Measurements from ENCODE around the gene HP.
"Not testable (repeated sequence)": the region's sequence is repeated elsewhere in the genome, so short reads cannot be mapped to it uniquely, and the experiment has no call there.

The HP gene

GRCh38 chr16:72054254-72054847, at the start of gene HP:
HP (plus strand) TSS chr16:72054505; CDS start chr16:72054653, 148 bp downstream.
- H3K4me3 ChIP-seq (ENCODE audit: low read depth, low read length): not testable (repeated sequence)

- H3K4me3 ChIP-seq (ENCODE audit: low read depth, low read length): not testable (repeated sequence)
These were observed 46.3 kb upstream of the HP start for GRCh38 chr16:72008065-72008423.

- peak within 1 kb of the TSS; percentile 98 for H3K4me3 ChIP-seq (ENCODE audit: low read depth, low read length)
These were observed 45.7 kb upstream of the HP start, which contains the start of gene DHODH for GRCh38 chr16:72008424-72009216. DHODH (plus strand) TSS chr16:72008744; CDS start chr16:72008765, 21 bp downstream.

- H3K4me3 ChIP-seq (ENCODE audit: low read depth, low read length): no peak overlapping the region
These were observed 44.5 kb upstream of the HP start for GRCh38 chr16:72009779-72010178.

- H3K4me3 ChIP-seq (ENCODE audit: low read depth, low read length): no peak overlapping the region
These were observed 41.7 kb upstream of the HP start for GRCh38 chr16:72012607-72013006.

GRCh38 chr16:72013389-72013788, 40.9 kb upstream of the HP start:
- H3K4me3 ChIP-seq (ENCODE audit: low read depth, low read length): no peak overlapping the region

GRCh38 chr16:72013888-72014581, 40.3 kb upstream of the HP start:
- no peak overlapping the region for H3K4me3 ChIP-seq (ENCODE audit: low read depth, low read length)

GRCh38 chr16:72014675-72015074, 39.6 kb upstream of the HP start:
- no peak overlapping the region for H3K4me3 ChIP-seq (ENCODE audit: low read depth, low read length)

- H3K4me3 ChIP-seq (ENCODE audit: low read depth, low read length): no peak overlapping the region
These were observed 39.2 kb upstream of the HP start for GRCh38 chr16:72015124-72015523.

GRCh38 chr16:72018470-72018869, 35.8 kb upstream of the HP start:
- H3K4me3 ChIP-seq (ENCODE audit: low read depth, low read length): no peak overlapping the region

- no peak overlapping the region for H3K4me3 ChIP-seq (ENCODE audit: low read depth, low read length)
These were observed 33.3 kb upstream of the HP start for GRCh38 chr16:72021043-72021442.

- no peak overlapping the region for H3K4me3 ChIP-seq (ENCODE audit: low read depth, low read length)
These were observed 32.2 kb upstream of the HP start for GRCh38 chr16:72022127-72022526.

- H3K4me3 ChIP-seq (ENCODE audit: low read depth, low read length): no peak overlapping the region
These were observed 30.3 kb upstream of the HP start for GRCh38 chr16:72023962-72024361.

- no peak overlapping the region for H3K4me3 ChIP-seq (ENCODE audit: low read depth, low read length)
These were observed 29.4 kb upstream of the HP start for GRCh38 chr16:72024862-72025382.

GRCh38 chr16:72025404-72026114, 28.7 kb upstream of the HP start:
- H3K4me3 ChIP-seq (ENCODE audit: low read depth, low read length): no peak overlapping the region

GRCh38 chr16:72027669-72028378, 26.5 kb upstream of the HP start:
- no peak overlapping the region for H3K4me3 ChIP-seq (ENCODE audit: low read depth, low read length)

- no peak overlapping the region for H3K4me3 ChIP-seq (ENCODE audit: low read depth, low read length)
These were observed 24.6 kb upstream of the HP start for GRCh38 chr16:72029567-72030271.

GRCh38 chr16:72033437-72033836, 20.9 kb upstream of the HP start:
- H3K4me3 ChIP-seq (ENCODE audit: low read depth, low read length): no peak overlapping the region

GRCh38 chr16:72036098-72036497, 18.2 kb upstream of the HP start:
- no peak overlapping the region for H3K4me3 ChIP-seq (ENCODE audit: low read depth, low read length)

- no peak overlapping the region for H3K4me3 ChIP-seq (ENCODE audit: low read depth, low read length)
These were observed 12.1 kb upstream of the HP start for GRCh38 chr16:72042157-72042660.
